Glomerular visceral epithelial cell (primary cell): Measurements from ENCODE around the gene GEMIN4.
"Not testable (repeated sequence)": the region's sequence is repeated elsewhere in the genome, so short reads cannot be mapped to it uniquely, and the experiment has no call there.

Experiments used
- DNase-seq: peaks from one replicate; pipeline ENCODE4 v3.0.0-alpha.2; 2016; ENCODE audit errors: extremely low spot score

GEMIN4 gene

GRCh38 chr17:752002-752619 is at the start of gene GEMIN4:
Gene GEMIN4, minus strand, starts transcription at chr17:752264. Its CDS starts 122 bp downstream, at chr17:752142.
- peak; percentile 91 for DNase-seq

- DNase-seq: peak; percentile 75
Measured at GRCh38 chr17:801660-802059, 49.6 kb upstream of the GEMIN4 start.

GRCh38 chr17:800446-801242 is 48.6 kb upstream of the GEMIN4 start:
- DNase-seq: no peak

GRCh38 chr17:799261-799660 is 47.2 kb upstream of the GEMIN4 start:
- no peak for DNase-seq

- no peak for DNase-seq
Measured at GRCh38 chr17:798246-798645, 46.2 kb upstream of the GEMIN4 start.

GRCh38 chr17:797236-797840 is 45.3 kb upstream of the GEMIN4 start:
- DNase-seq: no peak

- no peak for DNase-seq
Measured at GRCh38 chr17:796609-797008, 44.5 kb upstream of the GEMIN4 start.

- DNase-seq: no peak
Measured at GRCh38 chr17:795721-796120, 43.7 kb upstream of the GEMIN4 start.

GRCh38 chr17:795276-795675 is 43.2 kb upstream of the GEMIN4 start:
- DNase-seq: no peak

GRCh38 chr17:794876-795275 is 42.8 kb upstream of the GEMIN4 start:
- DNase-seq: peak; percentile 58

GRCh38 chr17:792277-792676 is 40.2 kb upstream of the GEMIN4 start:
- no peak for DNase-seq

GRCh38 chr17:791829-792228 is 39.8 kb upstream of the GEMIN4 start:
- no peak for DNase-seq

GRCh38 chr17:790874-791247 is 38.8 kb upstream of the GEMIN4 start:
- not testable (repeated sequence) for DNase-seq

- DNase-seq: not testable (repeated sequence)
Measured at GRCh38 chr17:789931-790873, 38.1 kb upstream of the GEMIN4 start.

GRCh38 chr17:789160-789840 is 37.2 kb upstream of the GEMIN4 start:
- DNase-seq: no peak

GRCh38 chr17:788551-788950 is 36.5 kb upstream of the GEMIN4 start:
- no peak for DNase-seq

- DNase-seq: no peak
Measured at GRCh38 chr17:787641-788221, 35.7 kb upstream of the GEMIN4 start.

- not testable (repeated sequence) for DNase-seq
Measured at GRCh38 chr17:785901-786300, 33.8 kb upstream of the GEMIN4 start.

- DNase-seq: no peak
Measured at GRCh38 chr17:784143-784542, 32.1 kb upstream of the GEMIN4 start.

GRCh38 chr17:781805-782731 is 30.0 kb upstream of the GEMIN4 start, which contains the start of the genes GLOD4 and MRM3:
Gene GLOD4, minus strand, starts transcription at chr17:782280. Its CDS starts 25 bp downstream, at chr17:782255.
Gene MRM3, plus strand, starts transcription at chr17:782353. Its CDS starts 26 bp downstream, at chr17:782379.
- DNase-seq: peak; percentile 85
